Measurements from ENCODE around the gene GRID2IP. TPM values are rescaled to one million over a fixed set of nuclear protein-coding genes. Genes with fewer than 3 reads are reported as not detected.

Gene GRID2IP
- total and polyA plus RNA-seq, 8 donors, result 0.21 to 1.3 (median 1.1) TPM

- Histone ChIP-seq H3K4me3 (no peak overlapping the region), H3K27me3 (no peaks in the 10 kb centered on the region), H3K9me3 (peaks cover 0 to 2% of the 10 kb centered on the region in 2 donors), H3K36me3 (no peaks in the 10 kb centered on the region), H3K4me1 (peaks cover 0 to 3% of the 10 kb centered on the region in 2 donors), H3K27ac (no peak overlapping the region)
- intact Hi-C loops (cut with DNase I), result no loop called here
- DNase-seq, result no peak
- TF ChIP-seq CTCF (IDR thresholded peaks at IDR 0.05), result no peak
- no peak for ATAC-seq
Measured at GRCh38 chr7:6489612-6490011, 61.6 kb downstream of the GRID2IP start.

- DNase-seq, result no peak
Measured at GRCh38 chr7:6487184-6487545, 64.1 kb downstream of the GRID2IP start.

GRCh38 chr7:6486438-6487183 is 64.7 kb downstream of the GRID2IP start:
- Histone ChIP-seq H3K27ac (no peak overlapping the region), H3K9me3 (peaks cover 0 to 2% of the 10 kb centered on the region in 2 donors), H3K4me1 (peaks cover 9 to 23% of the 10 kb centered on the region in 2 donors), H3K4me3 (no peak overlapping the region), H3K27me3 (no peaks in the 10 kb centered on the region), H3K36me3 (peaks cover 0 to under 1% of the 10 kb centered on the region in 2 donors)
- ATAC-seq (no peak), DNase-seq (no peak)
- TF ChIP-seq CTCF (IDR thresholded peaks at IDR 0.05), result no peak
- intact Hi-C loops (cut with DNase I), result no loop called here

More at GRCh38 chr7:6487184-6487545, 64.1 kb downstream of the GRID2IP start:
- H3K4me3 ChIP-seq, result no peak overlapping the region
- no peak overlapping the region for H3K27ac ChIP-seq
- peaks cover 7 to 18% of the 10 kb centered on the region in 2 donors for H3K4me1 ChIP-seq
- H3K27me3 ChIP-seq, result no peaks in the 10 kb centered on the region
- no peak for TF ChIP-seq CTCF (IDR thresholded peaks at IDR 0.05)
- H3K36me3 ChIP-seq, result no peaks in the 10 kb centered on the region
- intact Hi-C loops (cut with DNase I), result no loop called here
- no peak for ATAC-seq
- peaks cover 0 to 2% of the 10 kb centered on the region in 2 donors for H3K9me3 ChIP-seq

GRCh38 chr7:6482743-6483119 is 68.5 kb downstream of the GRID2IP start:
- H3K36me3 ChIP-seq, result peaks cover 0 to 18% of the 10 kb centered on the region in 2 donors
- no peak for TF ChIP-seq CTCF (IDR thresholded peaks at IDR 0.05)
- H3K9me3 ChIP-seq, result no peaks in the 10 kb centered on the region
- H3K4me1 ChIP-seq, result peaks cover 17 to 57% of the 10 kb centered on the region in 2 donors
- H3K27me3 ChIP-seq, result no peaks in the 10 kb centered on the region
- peak overlapping the region; percentile 92 to 96 for H3K27ac ChIP-seq
- DNase-seq, result no peak
- peak overlapping the region; percentile 85 to 95 for H3K4me3 ChIP-seq
- ATAC-seq, result no peak
- intact Hi-C loops (cut with DNase I), result no loop called here

- peaks cover 17 to 61% of the 10 kb centered on the region in 2 donors for H3K4me1 ChIP-seq
- no peak for TF ChIP-seq CTCF (IDR thresholded peaks at IDR 0.05)
- peak overlapping the region; percentile 85 to 95 for H3K4me3 ChIP-seq
- intact Hi-C loops (cut with DNase I), result no loop called here
- H3K9me3 ChIP-seq, result no peaks in the 10 kb centered on the region
- no peaks in the 10 kb centered on the region for H3K27me3 ChIP-seq
- peaks cover 0 to 18% of the 10 kb centered on the region in 2 donors for H3K36me3 ChIP-seq
- no peak overlapping the region for H3K27ac ChIP-seq
- DNase-seq, result no peak
- ATAC-seq, result no peak
Measured at GRCh38 chr7:6482307-6482706, 69.0 kb downstream of the GRID2IP start.
